CD4-positive, alpha-beta T cell (primary cell): Measurements from ENCODE around the gene EXOC3. TPM values are rescaled to one million over a fixed set of nuclear protein-coding genes. Genes with fewer than 3 reads are reported as not detected.
"Not testable (repeated sequence)": the region's sequence is repeated elsewhere in the genome, so short reads cannot be mapped to it uniquely, and the experiment has no call there.

Experiments used
- ATAC-seq: fragments of 200-7000 bp; cut with Tn5 transposase; one replicate; pipeline ENCODE4 v1.10.0; 2022; ENCODE audit warnings: mild to moderate bottlenecking; ENCODE audit not compliant: poor library complexity
- CTCF ChIA-PET: fragments of 350-600 bp; sonication (Branson Sonifier 250); formaldehyde crosslinking; loops from one replicate; lab custom pipeline; 2021; ENCODE audit warnings: antibody characterized with exemption, inconsistent platforms; lab: Charles Lee
- POLR2A ChIA-PET: fragments of 350-600 bp; sonication (Branson Sonifier 250); formaldehyde crosslinking; loops from one replicate; lab custom pipeline; 2021; ENCODE audit warnings: antibody characterized with exemption, inconsistent platforms; lab: Charles Lee
- DNase-seq, 14 experiments: peaks; one replicate each; pipeline ENCODE4 v3.0.0-alpha.2; 2013 to 2020; ENCODE audit warnings: mixed read lengths in 2 of 14
- H3K27ac ChIP-seq, 2 donors: one replicate each; pipeline versions ENCODE4 v1.5.1 to v1.7.0; 2013; ENCODE audit warnings: low read length in 2 of 2, low read depth in 1 of 2, mild to moderate bottlenecking in 1 of 2
- H3K27me3 ChIP-seq, 2 experiments: 1 replicate in 1 of 2; 2 replicates in 1 of 2; pipeline versions ENCODE4 v1.6.1 to v1.7.0; 2013; ENCODE audit warnings: low read length in 2 of 2, control low read depth in 1 of 2, mild to moderate bottlenecking in 1 of 2, moderate library complexity in 1 of 2; ENCODE audit not compliant: insufficient read depth in 2 of 2, control insufficient read depth in 1 of 2
- H3K36me3 ChIP-seq: one replicate; pipeline ENCODE4 v1.6.1; 2013; ENCODE audit warnings: low read length, control low read depth; ENCODE audit not compliant: insufficient read depth
- H3K4me1 ChIP-seq: one replicate; pipeline ENCODE4 v1.6.1; 2013; ENCODE audit warnings: low read length, control low read depth; ENCODE audit not compliant: insufficient read depth
- H3K4me3 ChIP-seq: one replicate; pipeline ENCODE4 v1.5.1; 2013; ENCODE audit warnings: mild to moderate bottlenecking, low read length, moderate library complexity
- H3K9me3 ChIP-seq, 2 experiments: 1 replicate in 1 of 2; 2 replicates in 1 of 2; pipeline versions ENCODE4 v1.6.1 to v1.7.0; 2013; ENCODE audit warnings: low read length in 2 of 2, mild to moderate bottlenecking in 2 of 2, control low read depth in 1 of 2, moderate library complexity in 1 of 2; ENCODE audit not compliant: control insufficient read depth in 1 of 2, insufficient read depth in 1 of 2
- H3K27ac Mint-ChIP-seq: one replicate; pipeline ENCODE4 v1.8.0; 2020; ENCODE audit warnings: mixed read lengths
- H3K27me3 Mint-ChIP-seq: one replicate; pipeline ENCODE4 v1.8.0; 2021; ENCODE audit warnings: mixed read lengths
- H3K36me3 Mint-ChIP-seq: one replicate; pipeline ENCODE4 v1.8.0; 2021; ENCODE audit warnings: low read depth, mixed read lengths
- H3K4me1 Mint-ChIP-seq: one replicate; pipeline ENCODE4 v1.8.0; 2021; ENCODE audit warnings: low read depth, mixed read lengths
- H3K4me3 Mint-ChIP-seq: one replicate; pipeline ENCODE4 v1.8.0; 2020; ENCODE audit warnings: mild to moderate bottlenecking, mixed read lengths
- H3K9me3 Mint-ChIP-seq: one replicate; pipeline ENCODE4 v1.8.0; 2020; ENCODE audit warnings: mixed read lengths
- CTCF ChIP-seq: fragments of 200-600 bp; IDR thresholded peaks from one replicate; pipeline ENCODE4 v1.8.0; 2022; ENCODE audit warnings: antibody characterized with exemption, mild to moderate bottlenecking
- intact Hi-C, 2 experiments: fragments of 100-400 bp; cut with DNase I in 1 of 2; cut with micrococcal nuclease in 1 of 2; formaldehyde crosslinking; loops; one replicate each; pipeline versions ENCODE4 v1.15.1 to v1.9.0; 2023 to 2025; cut with DNase I, micrococcal nuclease
- total RNA-seq, 174 experiments: library from RNA in 2 of 174; stranded (reverse) in 2 of 174; gene quantifications; one replicate each; pipeline ENCODE4 v1.2.3 and lab custom pipeline; 2021 to 2026

The EXOC3 gene
- total RNA-seq, 2 experiments from 2014 or later, result 82.4 to 84.1 TPM

GRCh38 chr5:485946-486491 is 43.0 kb downstream of the EXOC3 start:
- POLR2A ChIA-PET, result no interaction called here
- CTCF ChIA-PET, result no interaction called here
- TF ChIP-seq CTCF, result no peak

GRCh38 chr5:486597-486996 is 43.6 kb downstream of the EXOC3 start:
- POLR2A ChIA-PET, H3K9me3 Mint-ChIP-seq, H3K36me3 Mint-ChIP-seq, intact Hi-C loops, H3K4me3 Mint-ChIP-seq, H3K9me3 ChIP-seq, ATAC-seq, CTCF ChIA-PET, H3K4me3 ChIP-seq, H3K27ac ChIP-seq, H3K27ac Mint-ChIP-seq, H3K27me3 Mint-ChIP-seq, H3K4me1 Mint-ChIP-seq, DNase-seq, H3K36me3 ChIP-seq: not testable (repeated sequence)
- peaks cover 11 to 13% of the 10 kb centered on the region in 2 experiments for H3K27me3 ChIP-seq
- H3K4me1 ChIP-seq, result peaks cover 17% of the 10 kb centered on the region

More at GRCh38 chr5:485946-486491, 43.0 kb downstream of the EXOC3 start:
- H3K4me3 ChIP-seq, result no peak overlapping the region
- H3K27ac ChIP-seq, result no peak overlapping the region
- H3K4me1 ChIP-seq, result peaks cover 17% of the 10 kb centered on the region
- no peaks in the 10 kb centered on the region for H3K9me3 Mint-ChIP-seq
- intact Hi-C loops, result no loop called here
- no peak overlapping the region for H3K4me3 Mint-ChIP-seq
- H3K27me3 Mint-ChIP-seq, result peaks cover 13% of the 10 kb centered on the region
- peaks cover 11 to 15% of the 10 kb centered on the region in 2 experiments for H3K27me3 ChIP-seq
- no peaks in the 10 kb centered on the region for H3K36me3 Mint-ChIP-seq
- H3K36me3 ChIP-seq, result no peaks in the 10 kb centered on the region
- H3K27ac Mint-ChIP-seq, result no peak overlapping the region
- H3K4me1 Mint-ChIP-seq, result no peaks in the 10 kb centered on the region
- peaks cover 0 to 5% of the 10 kb centered on the region in 2 experiments for H3K9me3 ChIP-seq
- no peak for ATAC-seq
- no peak for DNase-seq

GRCh38 chr5:488241-488640 is 45.3 kb downstream of the EXOC3 start:
- H3K4me3 Mint-ChIP-seq, result no peak overlapping the region

More at GRCh38 chr5:488241-488640, 45.3 kb downstream of the EXOC3 start:
- peaks cover 17% of the 10 kb centered on the region for H3K4me1 ChIP-seq
- TF ChIP-seq CTCF, result no peak
- Mint-ChIP-seq H3K27me3 (peaks cover 8% of the 10 kb centered on the region), H3K36me3 (no peaks in the 10 kb centered on the region), H3K4me1 (no peaks in the 10 kb centered on the region), H3K27ac (no peak overlapping the region), H3K9me3 (no peaks in the 10 kb centered on the region)
- H3K36me3 ChIP-seq, result no peaks in the 10 kb centered on the region
- DNase-seq (no peak), ATAC-seq (no peak)
- peaks cover 0 to 5% of the 10 kb centered on the region in 2 experiments for H3K9me3 ChIP-seq
- H3K27me3 ChIP-seq, result peaks cover 11 to 12% of the 10 kb centered on the region in 2 experiments
- H3K27ac ChIP-seq, result no peak overlapping the region
- ChIA-PET POLR2A (no interaction called here), CTCF (no interaction called here)
- intact Hi-C loops, result no loop called here
- no peak overlapping the region for H3K4me3 ChIP-seq
